Epithelial cell of prostate (primary cell): ENCODE results near the gene STK24.

Experiments used
- DNase-seq: peaks from one replicate; pipeline ENCODE4 v3.0.0-alpha.2; 2011; ENCODE audit warnings: low read depth, low spot score
- H3K27ac ChIP-seq: fragments of 450-650 bp; 2 replicates; pipeline ENCODE4 v1.5.1; 2017; ENCODE audit warnings: mild to moderate bottlenecking

Gene STK24

GRCh38 chr13:98515818-98516465, 61.0 kb downstream of the STK24 start:
- H3K27ac ChIP-seq: peak overlapping the region; percentile 9
- DNase-seq: no peak

- H3K27ac ChIP-seq: peak overlapping the region; percentile 9
- no peak for DNase-seq
Observed at GRCh38 chr13:98514288-98514687, 62.6 kb downstream of the STK24 start.

- peak overlapping the region; percentile 9 for H3K27ac ChIP-seq
- DNase-seq: no peak
Observed at GRCh38 chr13:98513837-98514236, 63.1 kb downstream of the STK24 start.

- peak overlapping the region; percentile 97 for H3K27ac ChIP-seq
- no peak for DNase-seq
Observed at GRCh38 chr13:98512774-98513665, 63.9 kb downstream of the STK24 start.

GRCh38 chr13:98511435-98511834, 65.5 kb downstream of the STK24 start:
- DNase-seq: no peak

GRCh38 chr13:98510156-98510509, 66.8 kb downstream of the STK24 start:
- H3K27ac ChIP-seq: peak overlapping the region; percentile 97
- DNase-seq: no peak

More at GRCh38 chr13:98511435-98511834, 65.5 kb downstream of the STK24 start:
- peak overlapping the region; percentile 97 for H3K27ac ChIP-seq

- peak overlapping the region; percentile 97 for H3K27ac ChIP-seq
- peak; percentile 70 for DNase-seq
Observed at GRCh38 chr13:98509271-98510155, 67.4 kb downstream of the STK24 start.

- no peak for DNase-seq
- H3K27ac ChIP-seq: peak overlapping the region; percentile 97
Observed at GRCh38 chr13:98508685-98509084, 68.2 kb downstream of the STK24 start.

- peak overlapping the region; percentile 97 for H3K27ac ChIP-seq
- DNase-seq: no peak
Observed at GRCh38 chr13:98508280-98508679, 68.6 kb downstream of the STK24 start.

- H3K27ac ChIP-seq: peak overlapping the region; percentile 97
- no peak for DNase-seq
Observed at GRCh38 chr13:98507282-98507797, 69.6 kb downstream of the STK24 start.

GRCh38 chr13:98506728-98507230, 70.1 kb downstream of the STK24 start:
- peak overlapping the region; percentile 97 for H3K27ac ChIP-seq
- no peak for DNase-seq

- no peak for DNase-seq
- H3K27ac ChIP-seq: no peak overlapping the region
Observed at GRCh38 chr13:98506322-98506721, 70.6 kb downstream of the STK24 start.

- no peak for DNase-seq
- no peak overlapping the region for H3K27ac ChIP-seq
Observed at GRCh38 chr13:98505217-98505616, 71.7 kb downstream of the STK24 start.

GRCh38 chr13:98504371-98504963, 72.4 kb downstream of the STK24 start:
- H3K27ac ChIP-seq: no peak overlapping the region
- no peak for DNase-seq

GRCh38 chr13:98504029-98504351, 72.9 kb downstream of the STK24 start:
- no peak for DNase-seq
- no peak overlapping the region for H3K27ac ChIP-seq

GRCh38 chr13:98503175-98504028, 73.5 kb downstream of the STK24 start:
- DNase-seq: no peak
- H3K27ac ChIP-seq: no peak overlapping the region

GRCh38 chr13:98500963-98501421, 75.9 kb downstream of the STK24 start:
- H3K27ac ChIP-seq: no peak overlapping the region
- no peak for DNase-seq

GRCh38 chr13:98496966-98497365, 79.9 kb downstream of the STK24 start:
- peak overlapping the region; percentile 24 for H3K27ac ChIP-seq
- no peak for DNase-seq

GRCh38 chr13:98496479-98496791, 80.5 kb downstream of the STK24 start:
- H3K27ac ChIP-seq: peak overlapping the region; percentile 24
- no peak for DNase-seq
